DMS 273 (cell line): Measurements from ENCODE around the gene TROAP.
A peak's percentile ranks its signal among the peaks of the same experiment; 100 is the strongest.
"Not testable (repeated sequence)": the region's sequence is repeated elsewhere in the genome, so short reads cannot be mapped to it uniquely, and the experiment has no call there.

Experiments
- DNase-seq: peaks from one replicate; lab custom pipeline; 2025; ENCODE audit not compliant: unreplicated experiment; lab: John Stamatoyannopoulos, UW

The TROAP gene

GRCh38 chr12:49327887-49328286 is 4.8 kb downstream of the TROAP start:
- DNase-seq = no peak

GRCh38 chr12:49328816-49329215 is 5.8 kb downstream of the TROAP start:
- no peak for DNase-seq

GRCh38 chr12:49330032-49330619 is 7.1 kb downstream of the TROAP start:
- no peak for DNase-seq

- DNase-seq = no peak
Measured at GRCh38 chr12:49330631-49331379, 7.8 kb downstream of the TROAP start.

GRCh38 chr12:49331380-49332222 is 8.5 kb downstream of the TROAP start:
- peak; percentile 77 for DNase-seq

- DNase-seq = peak; percentile 37
Measured at GRCh38 chr12:49332441-49332861, 9.4 kb downstream of the TROAP start.

- DNase-seq = no peak
Measured at GRCh38 chr12:49332891-49333371, 9.9 kb downstream of the TROAP start.

GRCh38 chr12:49333778-49334177 is 10.7 kb downstream of the TROAP start:
- DNase-seq = not testable (repeated sequence)

GRCh38 chr12:49334226-49334625 is 11.2 kb downstream of the TROAP start:
- no peak for DNase-seq

GRCh38 chr12:49334681-49335080 is 11.6 kb downstream of the TROAP start:
- DNase-seq = no peak

- DNase-seq = no peak
Measured at GRCh38 chr12:49335118-49335954, 12.3 kb downstream of the TROAP start.

GRCh38 chr12:49335955-49336644 is 13.0 kb downstream of the TROAP start:
- DNase-seq = no peak

GRCh38 chr12:49336645-49337584 is 13.9 kb downstream of the TROAP start, which contains the start of gene C1QL4:
TSS of gene C1QL4 (minus strand) at chr12:49337188. CDS start at chr12:49336477, 711 bp downstream.
- peak; percentile 90 for DNase-seq

GRCh38 chr12:49338830-49339463 is 15.9 kb downstream of the TROAP start:
- DNase-seq = no peak

- DNase-seq = peak; percentile 56
Measured at GRCh38 chr12:49339464-49339861, 16.4 kb downstream of the TROAP start.

- DNase-seq = no peak
Measured at GRCh38 chr12:49340095-49340870, 17.2 kb downstream of the TROAP start.

- DNase-seq = no peak
Measured at GRCh38 chr12:49340971-49341776, 18.1 kb downstream of the TROAP start.
